SHP77 (cell line): Measurements from ENCODE around the gene NUBPL.
"Not testable (repeated sequence)": the region's sequence is repeated elsewhere in the genome, so short reads cannot be mapped to it uniquely, and the experiment has no call there.

Experiments
- DNase-seq, 2 experiments: peaks; one replicate each; lab custom pipeline; 2025; lab: John Stamatoyannopoulos, UW

The NUBPL gene

GRCh38 chr14:31677052-31677451, 115.8 kb downstream of the NUBPL start:
- no peak for DNase-seq

GRCh38 chr14:31677630-31678029, 116.4 kb downstream of the NUBPL start:
- DNase-seq: peak; percentile 56 to 57

GRCh38 chr14:31678421-31679249, 117.4 kb downstream of the NUBPL start:
- DNase-seq: no peak

- DNase-seq: no peak
Observed at GRCh38 chr14:31682768-31683167, 121.6 kb downstream of the NUBPL start.

- DNase-seq: no peak
Observed at GRCh38 chr14:31687726-31688125, 126.5 kb downstream of the NUBPL start.

- no peak for DNase-seq
Observed at GRCh38 chr14:31690056-31690455, 128.9 kb downstream of the NUBPL start.

GRCh38 chr14:31692376-31692781, 131.2 kb downstream of the NUBPL start:
- no peak for DNase-seq

GRCh38 chr14:31696378-31696777, 135.2 kb downstream of the NUBPL start:
- no peak for DNase-seq

- no peak for DNase-seq
Observed at GRCh38 chr14:31699809-31700208, 138.6 kb downstream of the NUBPL start.

- DNase-seq: no peak
Observed at GRCh38 chr14:31700282-31701074, 139.3 kb downstream of the NUBPL start.

- no peak for DNase-seq
Observed at GRCh38 chr14:31702130-31702529, 140.9 kb downstream of the NUBPL start.

- no peak for DNase-seq
Observed at GRCh38 chr14:31703056-31703455, 141.9 kb downstream of the NUBPL start.

- no peak for DNase-seq
Observed at GRCh38 chr14:31705731-31706130, 144.5 kb downstream of the NUBPL start.

GRCh38 chr14:31708661-31709060, 147.5 kb downstream of the NUBPL start:
- DNase-seq: not testable (repeated sequence)

GRCh38 chr14:31712244-31713127, 151.3 kb downstream of the NUBPL start:
- no peak for DNase-seq

- no peak for DNase-seq
Observed at GRCh38 chr14:31716208-31716607, 155.0 kb downstream of the NUBPL start.

- DNase-seq: no peak
Observed at GRCh38 chr14:31717294-31718085, 156.3 kb downstream of the NUBPL start.

GRCh38 chr14:31718585-31718984, 157.4 kb downstream of the NUBPL start:
- DNase-seq: no peak

- no peak for DNase-seq
Observed at GRCh38 chr14:31718985-31719384, 157.8 kb downstream of the NUBPL start.

- DNase-seq: no peak
Observed at GRCh38 chr14:31726337-31726736, 165.1 kb downstream of the NUBPL start.

GRCh38 chr14:31727797-31728196, 166.6 kb downstream of the NUBPL start:
- no peak for DNase-seq
